GM12892 (cell line): ENCODE measurements around the gene SZT2.
"Not testable (repeated sequence)": the region's sequence is repeated elsewhere in the genome, so short reads cannot be mapped to it uniquely, and the experiment has no call there.

ENCODE experiments used
- DNase-seq: peaks from one replicate; pipeline ENCODE4 v3.0.0; 2011; ENCODE audit not compliant: insufficient read length
- FAIRE-seq: peaks from 2 replicates; lab custom pipeline; 2011; peaks lifted over from hg19 to GRCh38; lab: Jason Lieb, UNC
- POLR2A ChIP-seq: IDR thresholded peaks from 2 replicates; pipeline ENCODE4 v1.6.1; 2011; ENCODE audit warnings: low read depth, low read length, control low read depth
- POLR2AphosphoS5 ChIP-seq: IDR thresholded peaks from 2 replicates; pipeline ENCODE4 v1.6.1; 2011; ENCODE audit warnings: low read depth, low read length, control low read depth
- TAF1 ChIP-seq: IDR thresholded peaks from 2 replicates; pipeline ENCODE4 v1.6.1; 2011; ENCODE audit warnings: low read depth, mild to moderate bottlenecking, control low read depth, low read length, borderline replicate concordance

The SZT2 gene

GRCh38 chr1:43460988-43461693 is 71.4 kb downstream of the SZT2 start:
- no peak for TF ChIP-seq POLR2A
- no peak for TF ChIP-seq POLR2AphosphoS5
- TF ChIP-seq TAF1 = no peak
- FAIRE-seq (no peak), DNase-seq (no peak)

- FAIRE-seq = no peak
- no peak for DNase-seq
Observed at GRCh38 chr1:43463479-43463878, 73.8 kb downstream of the SZT2 start.

GRCh38 chr1:43464681-43465504 is 75.2 kb downstream of the SZT2 start:
- no peak for TF ChIP-seq TAF1
- TF ChIP-seq POLR2A = no peak
- TF ChIP-seq POLR2AphosphoS5 = no peak
- DNase-seq (no peak), FAIRE-seq (no peak)

More at GRCh38 chr1:43463479-43463878, 73.8 kb downstream of the SZT2 start:
- TF ChIP-seq POLR2AphosphoS5 = no peak
- no peak for TF ChIP-seq POLR2A
- no peak for TF ChIP-seq TAF1

DNA sequence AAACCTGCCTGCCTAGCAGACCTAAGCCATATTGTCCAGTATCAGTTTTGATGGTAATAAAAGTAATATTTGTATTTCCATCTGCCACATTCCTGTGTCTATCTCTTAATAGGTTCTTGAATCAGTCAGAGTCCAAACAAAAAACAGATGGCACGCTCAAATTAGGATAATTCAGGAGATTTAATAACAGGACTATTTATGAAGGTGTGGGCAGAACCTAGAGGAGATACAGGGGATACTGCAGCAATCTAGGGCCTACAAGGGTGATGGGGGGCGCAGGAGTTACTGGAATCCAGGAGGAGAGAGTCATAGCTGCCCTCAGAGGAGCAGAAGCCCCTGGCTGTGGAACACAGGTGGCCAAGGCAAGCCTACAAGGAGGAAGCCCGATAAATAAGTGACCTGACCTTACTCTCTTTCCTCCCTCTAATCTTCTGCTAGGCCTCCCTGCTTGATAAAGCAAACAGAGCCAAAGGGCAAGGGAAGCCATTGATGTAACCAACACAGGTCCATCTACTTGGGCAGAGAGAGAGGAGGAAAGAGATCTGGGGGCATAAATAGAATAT is 75.9 kb downstream of the SZT2 start:
- no peak for DNase-seq

GRCh38 chr1:43466403-43466802 is 76.7 kb downstream of the SZT2 start:
- no peak for TF ChIP-seq POLR2AphosphoS5
- TF ChIP-seq TAF1 = no peak
- no peak for TF ChIP-seq POLR2A
- FAIRE-seq = no peak
- DNase-seq = no peak

More for the DNA sequence above, 75.9 kb downstream of the SZT2 start:
- FAIRE-seq = no peak
- no peak for TF ChIP-seq TAF1
- no peak for TF ChIP-seq POLR2AphosphoS5
- TF ChIP-seq POLR2A = no peak

- no peak for TF ChIP-seq POLR2A
- TF ChIP-seq POLR2AphosphoS5 = no peak
- no peak for TF ChIP-seq TAF1
- FAIRE-seq = no peak
- DNase-seq = no peak
Observed at GRCh38 chr1:43468414-43468813, 78.7 kb downstream of the SZT2 start.

GRCh38 chr1:43469932-43470331 is 80.2 kb downstream of the SZT2 start:
- DNase-seq (no peak), FAIRE-seq (no peak)
- TF ChIP-seq POLR2AphosphoS5 = no peak
- no peak for TF ChIP-seq TAF1

DNA sequence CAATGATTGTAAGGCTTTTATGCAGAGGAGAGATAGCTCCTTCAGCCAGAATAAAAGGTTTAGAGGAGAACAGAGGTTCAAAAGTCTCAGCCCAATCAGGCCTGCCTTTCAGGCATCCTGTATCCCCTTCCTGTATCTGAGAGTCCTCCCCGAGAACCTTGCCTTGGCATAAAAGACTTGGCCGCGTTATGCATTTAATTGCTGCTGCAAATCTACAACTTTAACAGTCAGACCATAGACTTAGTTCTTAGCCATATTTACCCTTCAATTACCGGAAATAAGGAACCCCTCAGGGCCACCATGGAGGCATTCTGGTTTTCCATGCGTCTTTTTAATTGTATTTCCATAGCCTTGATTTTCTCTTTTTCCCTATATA is 82.4 kb downstream of the SZT2 start:
- no peak for DNase-seq

DNA sequence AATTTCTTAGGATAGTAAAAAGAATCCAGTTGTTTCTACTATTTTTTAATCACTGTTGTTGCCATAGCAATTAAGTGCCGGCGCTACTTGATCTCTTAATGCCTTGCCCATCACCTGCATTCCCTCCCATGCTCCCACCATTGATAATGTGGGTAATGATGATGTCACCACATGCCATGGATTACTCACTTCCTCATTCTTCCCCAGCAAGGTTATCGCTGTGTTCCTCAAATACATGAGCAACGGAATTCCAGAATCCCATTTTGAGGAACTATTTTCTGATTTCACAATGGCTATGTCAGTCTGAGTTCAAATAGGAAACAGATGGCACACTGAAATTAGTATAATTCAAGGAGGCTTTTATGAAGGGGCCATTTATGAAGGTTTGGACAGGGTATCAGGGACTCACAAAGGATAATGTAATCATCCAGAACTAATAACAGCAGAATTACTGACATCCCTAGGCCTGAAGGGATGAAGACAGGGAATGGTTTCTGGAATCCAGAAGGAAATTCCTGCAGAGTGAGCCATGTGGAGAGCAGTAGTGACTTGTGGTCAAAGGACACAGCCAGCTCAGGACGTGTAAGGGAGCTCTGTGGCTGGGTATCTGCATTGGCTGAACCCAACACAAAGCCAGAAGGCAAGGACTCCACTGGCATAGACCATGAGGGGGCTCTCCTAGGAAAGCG is 82.9 kb downstream of the SZT2 start:
- FAIRE-seq = peak; percentile 97
- DNase-seq = not testable (repeated sequence)

More for the DNA sequence above, 82.4 kb downstream of the SZT2 start:
- FAIRE-seq = no peak
- no peak for TF ChIP-seq TAF1
- TF ChIP-seq POLR2AphosphoS5 = no peak
- no peak for TF ChIP-seq POLR2A

GRCh38 chr1:43473463-43473862 is 83.8 kb downstream of the SZT2 start:
- DNase-seq (no peak), FAIRE-seq (no peak)
- TF ChIP-seq TAF1 (no peak), POLR2AphosphoS5 (no peak), POLR2A (no peak)

GRCh38 chr1:43475611-43476401 is 86.1 kb downstream of the SZT2 start:
- DNase-seq, FAIRE-seq: not testable (repeated sequence)

GRCh38 chr1:43477716-43478115 is 88.0 kb downstream of the SZT2 start:
- TF ChIP-seq POLR2AphosphoS5 = no peak
- no peak for TF ChIP-seq TAF1
- DNase-seq (no peak), FAIRE-seq (no peak)
